Left ventricle myocardium inferior (tissue), 1 donor: ENCODE measurements around the gene SLC44A5. TPM values are rescaled to one million over a fixed set of nuclear protein-coding genes. Genes with fewer than 3 reads are reported as not detected.

Experiments used
- DNase-seq: peaks from one replicate; pipeline ENCODE4 v3.0.0-alpha.2; 2020
- H3K27ac ChIP-seq: fragments of 200-600 bp; replicated peaks from 2 replicates; pipeline ENCODE4 v1.8.0; 2021
- H3K27me3 ChIP-seq: fragments of 200-600 bp; 2 replicates; pipeline ENCODE4 v1.8.0; 2021; ENCODE audit warnings: low read depth
- H3K36me3 ChIP-seq: fragments of 200-600 bp; 2 replicates; pipeline ENCODE4 v1.8.0; 2021
- H3K4me1 ChIP-seq: fragments of 200-600 bp; 2 replicates; pipeline ENCODE4 v1.8.0; 2021
- H3K4me3 ChIP-seq: fragments of 200-600 bp; 2 replicates; pipeline ENCODE4 v1.8.0; 2021; ENCODE audit warnings: mild to moderate bottlenecking, moderate library complexity
- H3K9me3 ChIP-seq: fragments of 200-600 bp; replicated peaks from 2 replicates; pipeline ENCODE4 v1.8.0; 2021
- intact Hi-C: fragments of 100-400 bp; cut with micrococcal nuclease; formaldehyde crosslinking; loops from one replicate; pipeline ENCODE4 v1.11.0; 2022
- total RNA-seq: library from RNA; stranded (reverse); fragmentation: NEBNext Ultra II Directional; extraction: Animal tissue kit (Norgen Biotek cat#: 25700); gene quantifications from one replicate; pipeline ENCODE4 v1.2.1, GENCODE V29; 2021
- TF ChIP-seq, protein P1 (sequence below): fragments of 200-600 bp; IDR thresholded peaks from 2 replicates; pipeline ENCODE4 v1.8.0; 2021; ENCODE audit warnings: antibody characterized with exemption, mild to moderate bottlenecking, borderline replicate concordance
- donor health status: DM: no; HTN: yes; CAD: no; lungs with severe emphysema.

Gene SLC44A5
- total RNA-seq, 1 donor from 2014 or later, result 0.58 TPM

DNA sequence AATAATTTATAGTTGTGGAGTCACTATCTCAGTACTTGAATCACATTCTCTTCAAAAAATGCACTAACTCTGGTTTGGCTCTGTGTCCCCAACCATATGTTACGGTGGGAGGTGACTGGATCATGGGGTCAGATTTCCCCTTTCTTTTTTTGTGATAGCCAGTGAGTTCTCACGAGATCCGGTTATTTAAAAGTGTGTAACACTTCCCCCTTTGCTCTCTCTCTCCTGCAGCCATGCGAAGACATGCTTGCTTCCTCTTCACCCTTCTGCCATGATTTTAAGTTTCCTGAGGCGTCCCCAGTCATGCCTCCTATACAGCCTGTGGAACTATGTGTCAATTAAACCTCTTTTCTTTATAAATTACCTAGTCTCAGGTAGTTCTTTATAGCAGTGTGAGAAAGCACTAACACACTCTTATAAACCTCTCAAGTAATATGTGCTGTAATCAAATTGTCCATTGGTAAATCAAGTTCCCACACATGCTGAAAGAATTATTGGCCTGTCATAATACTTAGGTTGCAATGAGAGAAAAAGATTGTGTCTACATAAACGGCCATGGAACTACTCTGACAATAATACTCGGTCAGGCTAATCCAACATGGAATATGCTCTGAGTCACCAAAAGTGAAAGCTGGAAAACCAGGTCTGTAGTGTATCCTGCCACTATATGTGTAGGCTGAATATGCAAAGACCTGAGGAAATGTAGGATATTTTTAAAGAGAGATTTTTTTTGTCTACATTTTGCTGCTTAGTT is 107.5 kb downstream of the SLC44A5 start:
- Histone ChIP-seq H3K9me3 (no peaks in the 10 kb centered on the region), H3K36me3 (no peaks in the 10 kb centered on the region), H3K27me3 (no peaks in the 10 kb centered on the region), H3K4me3 (no peak overlapping the region), H3K4me1 (no peaks in the 10 kb centered on the region), H3K27ac (no peak overlapping the region)
- intact Hi-C loops, result no loop called here
- TF ChIP-seq, protein P1, sequence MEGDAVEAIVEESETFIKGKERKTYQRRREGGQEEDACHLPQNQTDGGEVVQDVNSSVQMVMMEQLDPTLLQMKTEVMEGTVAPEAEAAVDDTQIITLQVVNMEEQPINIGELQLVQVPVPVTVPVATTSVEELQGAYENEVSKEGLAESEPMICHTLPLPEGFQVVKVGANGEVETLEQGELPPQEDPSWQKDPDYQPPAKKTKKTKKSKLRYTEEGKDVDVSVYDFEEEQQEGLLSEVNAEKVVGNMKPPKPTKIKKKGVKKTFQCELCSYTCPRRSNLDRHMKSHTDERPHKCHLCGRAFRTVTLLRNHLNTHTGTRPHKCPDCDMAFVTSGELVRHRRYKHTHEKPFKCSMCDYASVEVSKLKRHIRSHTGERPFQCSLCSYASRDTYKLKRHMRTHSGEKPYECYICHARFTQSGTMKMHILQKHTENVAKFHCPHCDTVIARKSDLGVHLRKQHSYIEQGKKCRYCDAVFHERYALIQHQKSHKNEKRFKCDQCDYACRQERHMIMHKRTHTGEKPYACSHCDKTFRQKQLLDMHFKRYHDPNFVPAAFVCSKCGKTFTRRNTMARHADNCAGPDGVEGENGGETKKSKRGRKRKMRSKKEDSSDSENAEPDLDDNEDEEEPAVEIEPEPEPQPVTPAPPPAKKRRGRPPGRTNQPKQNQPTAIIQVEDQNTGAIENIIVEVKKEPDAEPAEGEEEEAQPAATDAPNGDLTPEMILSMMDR, result no peak
- DNase-seq, result no peak

DNA sequence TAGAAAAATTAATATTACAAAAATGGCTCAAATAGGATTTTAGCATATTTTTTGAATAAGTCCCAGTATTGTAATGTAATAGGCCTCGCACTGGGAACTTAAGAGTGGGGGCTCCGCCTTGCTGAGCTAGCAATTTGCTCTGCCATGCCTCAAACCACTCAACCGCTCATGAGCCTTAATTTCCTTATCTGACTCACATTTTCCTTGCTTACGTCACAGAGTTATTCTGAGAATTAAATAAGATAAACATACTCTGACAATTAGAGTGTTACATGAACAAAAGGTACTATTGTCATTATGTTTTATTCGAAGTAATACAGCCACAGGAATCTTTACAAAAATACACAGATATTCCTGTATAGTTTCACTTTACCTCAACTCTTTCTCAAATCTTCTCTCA is 108.1 kb downstream of the SLC44A5 start:
- Histone ChIP-seq H3K9me3 (no peaks in the 10 kb centered on the region), H3K4me1 (no peaks in the 10 kb centered on the region), H3K27ac (no peak overlapping the region), H3K4me3 (no peak overlapping the region), H3K27me3 (no peaks in the 10 kb centered on the region), H3K36me3 (no peaks in the 10 kb centered on the region)
- intact Hi-C loops, result no loop called here
- TF ChIP-seq, protein P1, result no peak
- DNase-seq, result no peak

DNA sequence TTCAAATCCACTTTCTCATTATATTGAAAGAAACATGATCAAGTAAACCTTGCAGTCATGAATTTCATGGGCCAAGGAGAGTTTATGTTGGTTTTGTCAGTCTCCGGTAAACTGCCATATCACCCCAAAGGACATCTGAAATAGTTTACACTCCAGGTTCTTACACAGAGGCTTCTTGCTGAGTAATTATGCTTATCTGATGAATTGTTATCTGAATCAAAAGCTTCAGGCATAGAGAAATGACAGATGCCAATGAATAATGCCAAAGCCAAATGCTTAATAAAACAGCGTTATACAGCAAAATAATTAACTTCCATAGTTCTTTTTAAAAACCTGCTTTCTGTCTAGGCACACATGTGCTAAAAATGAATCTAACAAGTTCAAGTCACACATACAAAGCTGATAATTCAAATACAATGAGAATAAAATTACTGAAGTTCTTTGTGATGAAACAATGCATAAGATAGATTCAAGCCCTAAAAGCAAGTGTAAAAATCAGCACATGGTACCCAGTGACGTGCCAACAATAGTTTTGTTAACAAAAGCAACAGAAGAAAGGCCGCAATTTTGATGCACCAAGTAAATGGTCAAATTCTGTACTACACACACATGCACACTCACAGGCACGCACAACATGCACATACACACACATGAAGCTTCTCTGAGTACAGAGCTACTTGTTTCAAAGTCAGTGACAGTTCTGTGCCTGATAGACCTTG is 109.2 kb downstream of the SLC44A5 start:
- no peaks in the 10 kb centered on the region for H3K36me3 ChIP-seq
- TF ChIP-seq, protein P1, result no peak
- no peaks in the 10 kb centered on the region for H3K27me3 ChIP-seq
- H3K4me1 ChIP-seq, result no peaks in the 10 kb centered on the region
- no peak overlapping the region for H3K4me3 ChIP-seq
- no peak for DNase-seq
- H3K27ac ChIP-seq, result no peak overlapping the region
- no peaks in the 10 kb centered on the region for H3K9me3 ChIP-seq
- intact Hi-C loops, result no loop called here

DNA sequence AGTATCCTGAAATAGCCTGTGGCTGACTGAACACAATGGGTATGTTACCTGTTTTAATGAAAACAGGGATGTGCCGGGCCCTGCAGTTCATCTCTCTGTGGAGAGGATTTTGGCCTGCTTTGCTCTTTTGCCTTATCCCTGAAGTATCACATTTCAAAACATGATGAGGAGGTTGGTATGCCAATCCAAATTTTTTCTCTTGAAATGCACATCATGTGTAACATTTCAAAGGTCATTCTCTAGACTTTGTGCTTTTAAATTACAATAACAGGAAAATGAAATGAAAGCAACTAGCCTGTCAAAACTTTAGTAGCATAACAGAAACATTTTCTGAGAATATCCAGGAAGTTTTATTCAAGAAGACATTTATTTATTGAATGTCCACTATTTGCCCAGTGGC is 118.9 kb downstream of the SLC44A5 start:
- TF ChIP-seq, protein P1, result no peak
- Histone ChIP-seq H3K9me3 (peaks cover 17% of the 10 kb centered on the region), H3K36me3 (no peaks in the 10 kb centered on the region), H3K4me1 (no peaks in the 10 kb centered on the region), H3K27me3 (no peaks in the 10 kb centered on the region), H3K27ac (no peak overlapping the region), H3K4me3 (no peak overlapping the region)
- DNase-seq, result no peak
- intact Hi-C loops, result no loop called here

DNA sequence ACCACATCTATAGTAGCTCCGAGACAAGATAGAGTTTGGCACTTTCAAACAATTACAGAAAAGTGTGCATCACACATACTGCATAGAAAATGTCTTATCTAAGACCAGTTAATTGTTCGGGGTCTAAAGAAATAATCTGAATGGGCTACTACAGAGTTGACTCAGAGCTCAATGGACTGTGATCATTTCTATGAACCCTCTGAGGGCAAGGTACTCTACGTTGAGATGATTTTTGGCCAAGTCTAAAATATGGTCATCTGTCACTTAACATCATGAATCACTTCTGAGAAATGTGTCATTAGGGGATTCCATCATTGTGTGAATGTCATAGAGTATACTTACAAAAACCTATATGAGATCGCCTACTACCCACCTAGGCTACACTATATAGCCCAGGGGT is 123.5 kb downstream of the SLC44A5 start:
- Histone ChIP-seq H3K27ac (no peak overlapping the region), H3K27me3 (no peaks in the 10 kb centered on the region), H3K9me3 (peaks cover 20% of the 10 kb centered on the region), H3K4me1 (no peaks in the 10 kb centered on the region), H3K4me3 (no peak overlapping the region), H3K36me3 (no peaks in the 10 kb centered on the region)
- intact Hi-C loops, result no loop called here
- no peak for DNase-seq
- TF ChIP-seq, protein P1, result no peak
